PC-3 (cell line): ENCODE data around the gene JPH3.

Experiments used
- EZH2phosphoT487 ChIP-seq: fragments of 300-600 bp; sonication (generic); IDR thresholded peaks from 2 replicates; pipeline ENCODE4 v1.6.1; 2018; ENCODE audit warnings: mild to moderate bottlenecking, antibody characterized with exemption, low read length, borderline replicate concordance
- TF ChIP-seq, protein P1 (sequence below): fragments of 300-600 bp; sonication (generic); conservative IDR thresholded peaks from 2 replicates; pipeline ENCODE4 v1.5.1; 2017; ENCODE audit warnings: antibody characterized with exemption, low read depth, mild to moderate bottlenecking, low read length

GRCh38 chr16:87684106-87684677 is 81.9 kb downstream of the JPH3 start:
- TF ChIP-seq, protein P1, sequence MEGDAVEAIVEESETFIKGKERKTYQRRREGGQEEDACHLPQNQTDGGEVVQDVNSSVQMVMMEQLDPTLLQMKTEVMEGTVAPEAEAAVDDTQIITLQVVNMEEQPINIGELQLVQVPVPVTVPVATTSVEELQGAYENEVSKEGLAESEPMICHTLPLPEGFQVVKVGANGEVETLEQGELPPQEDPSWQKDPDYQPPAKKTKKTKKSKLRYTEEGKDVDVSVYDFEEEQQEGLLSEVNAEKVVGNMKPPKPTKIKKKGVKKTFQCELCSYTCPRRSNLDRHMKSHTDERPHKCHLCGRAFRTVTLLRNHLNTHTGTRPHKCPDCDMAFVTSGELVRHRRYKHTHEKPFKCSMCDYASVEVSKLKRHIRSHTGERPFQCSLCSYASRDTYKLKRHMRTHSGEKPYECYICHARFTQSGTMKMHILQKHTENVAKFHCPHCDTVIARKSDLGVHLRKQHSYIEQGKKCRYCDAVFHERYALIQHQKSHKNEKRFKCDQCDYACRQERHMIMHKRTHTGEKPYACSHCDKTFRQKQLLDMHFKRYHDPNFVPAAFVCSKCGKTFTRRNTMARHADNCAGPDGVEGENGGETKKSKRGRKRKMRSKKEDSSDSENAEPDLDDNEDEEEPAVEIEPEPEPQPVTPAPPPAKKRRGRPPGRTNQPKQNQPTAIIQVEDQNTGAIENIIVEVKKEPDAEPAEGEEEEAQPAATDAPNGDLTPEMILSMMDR, result no peak
- no peak for TF ChIP-seq EZH2phosphoT487
